GM18502 (cell line): Measurements from ENCODE around the gene VPS37B.
"Not testable (repeated sequence)": the region's sequence is repeated elsewhere in the genome, so short reads cannot be mapped to it uniquely, and the experiment has no call there.

ENCODE experiments used
- ATAC-seq: cut with Tn5 transposase; IDR thresholded peaks from one replicate; pipeline ENCODE4 v1.9.1; 2021; ENCODE audit warnings: mild to moderate bottlenecking; ENCODE audit not compliant: unreplicated experiment, poor library complexity

The VPS37B gene

DNA sequence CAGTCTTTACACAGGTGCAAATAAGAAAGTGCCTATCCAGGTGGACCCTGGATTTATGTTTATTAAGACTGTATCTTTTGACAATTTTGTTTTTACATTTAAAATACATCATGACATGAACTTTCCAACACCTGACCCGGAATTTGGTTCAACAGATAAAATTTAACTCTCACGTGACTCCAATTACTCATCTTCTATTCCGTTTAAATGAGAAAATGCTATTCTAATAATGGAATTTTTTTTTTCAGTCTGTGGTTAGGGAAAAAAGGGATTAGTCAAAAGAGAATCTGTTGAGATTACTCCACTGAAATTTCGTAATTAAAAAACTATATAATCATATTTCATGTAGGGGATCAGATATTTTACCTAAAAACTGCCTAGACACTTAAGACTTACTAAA, 11.1 kb downstream of the VPS37B start:
- ATAC-seq, result no peak

DNA sequence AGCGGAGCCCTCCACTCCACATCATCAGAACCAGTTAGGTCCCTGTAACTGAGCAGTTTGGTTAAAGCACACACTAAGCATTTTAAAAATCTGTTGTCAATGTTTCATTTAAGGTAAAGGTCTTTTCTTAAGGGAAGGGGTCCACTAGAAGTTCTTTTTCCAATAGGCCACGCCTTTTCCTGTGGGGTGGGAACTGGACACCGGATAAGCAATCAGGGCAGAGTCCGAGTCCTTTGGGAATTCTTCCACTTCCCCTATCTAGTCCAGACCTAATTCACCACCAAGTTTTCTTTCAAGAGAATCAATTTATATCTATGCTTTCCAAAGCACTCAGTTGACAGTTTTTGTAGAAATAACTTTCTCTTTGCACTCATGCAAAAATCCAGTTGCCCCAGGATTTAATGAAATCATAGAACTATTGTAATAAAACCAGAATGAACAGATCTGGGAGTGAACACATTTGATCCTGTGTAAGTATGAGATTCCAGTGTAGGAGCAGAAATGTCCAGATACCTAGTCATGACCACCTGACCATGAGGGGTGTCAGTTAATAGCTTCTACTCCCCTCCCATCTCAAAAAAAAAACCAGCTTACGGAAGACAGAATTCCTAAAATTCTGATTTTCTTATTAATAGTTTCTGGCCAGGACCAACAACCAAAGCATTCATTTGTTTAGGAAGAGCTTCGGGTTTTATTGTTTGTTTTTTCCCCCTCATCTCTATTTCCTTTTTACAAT, 11.7 kb downstream of the VPS37B start:
- no peak for ATAC-seq

GRCh38 chr12:122882908-122883558, 12.9 kb downstream of the VPS37B start:
- ATAC-seq, result no peak

- ATAC-seq, result no peak
Measured at GRCh38 chr12:122880668-122881067, 15.3 kb downstream of the VPS37B start.

- no peak for ATAC-seq
Measured at GRCh38 chr12:122880155-122880667, 15.7 kb downstream of the VPS37B start.

DNA sequence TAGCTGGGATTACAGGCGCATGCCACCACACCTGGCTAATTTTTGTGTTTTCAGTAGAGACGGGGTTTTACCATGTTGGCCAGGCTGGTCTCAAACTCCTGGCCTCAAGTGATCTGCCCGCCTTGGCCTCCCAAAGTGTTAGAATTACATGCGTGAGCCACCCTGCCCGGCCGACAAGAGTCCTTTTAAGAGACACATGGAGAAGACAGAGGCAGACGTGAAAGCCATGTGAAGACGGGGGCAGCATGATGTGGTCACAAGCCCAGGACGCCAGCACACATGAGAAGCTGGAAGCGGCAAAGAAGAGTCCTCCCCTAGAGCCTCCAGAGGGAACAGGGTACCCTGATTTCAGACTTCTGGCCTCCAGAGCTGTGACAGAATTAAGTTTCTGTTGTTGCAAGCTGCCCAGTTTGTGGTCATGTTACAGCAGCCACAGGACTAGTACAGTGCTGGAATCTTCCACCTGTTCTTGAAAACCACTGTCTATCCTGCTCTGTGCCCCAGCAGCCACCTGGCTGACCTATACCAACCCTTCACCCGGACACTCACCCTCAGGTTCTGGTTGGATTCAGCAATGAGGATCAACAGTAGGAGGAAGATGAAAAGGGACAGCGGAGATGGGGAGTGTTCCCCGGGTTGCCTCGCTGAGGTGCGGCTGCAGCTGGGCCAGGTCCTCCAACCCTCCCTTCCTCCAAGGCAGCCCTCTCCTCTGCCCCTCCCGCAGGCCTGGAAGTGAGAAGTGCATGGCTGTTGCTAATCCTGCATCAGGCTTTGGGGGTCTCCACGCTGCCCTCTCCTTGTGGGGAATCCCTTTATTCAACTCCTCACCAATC, 16.9 kb downstream of the VPS37B start:
- no peak for ATAC-seq

DNA sequence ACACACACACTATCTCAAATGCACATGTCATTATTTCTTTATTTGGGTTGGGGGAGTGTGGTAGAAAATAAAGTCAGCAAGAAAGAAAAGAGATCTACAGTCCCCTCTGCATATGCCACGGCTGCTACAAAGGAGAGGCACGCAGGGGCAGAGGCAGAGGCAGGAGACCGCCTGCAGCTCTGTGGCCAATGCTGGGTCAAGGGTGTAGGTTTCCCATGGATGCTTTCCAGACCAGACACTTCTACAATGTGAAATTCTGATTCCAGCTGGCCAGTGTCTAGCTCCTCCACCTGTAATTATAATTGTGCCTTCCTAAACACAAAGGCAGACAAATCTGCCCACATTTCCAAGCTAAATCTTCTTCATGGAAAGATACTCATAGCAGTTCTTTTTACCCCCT, 19.2 kb downstream of the VPS37B start:
- no peak for ATAC-seq

GRCh38 chr12:122876281-122876680, 19.6 kb downstream of the VPS37B start:
- ATAC-seq, result not testable (repeated sequence)

- peak; percentile 72 for ATAC-seq
Measured at GRCh38 chr12:122875590-122876220, 20.2 kb downstream of the VPS37B start.

- ATAC-seq, result no peak
Measured at GRCh38 chr12:122874081-122874480, 21.8 kb downstream of the VPS37B start.

- ATAC-seq, result no peak
Measured at GRCh38 chr12:122873540-122873939, 22.4 kb downstream of the VPS37B start.

GRCh38 chr12:122872815-122873361, 23.0 kb downstream of the VPS37B start:
- no peak for ATAC-seq

- ATAC-seq, result peak; percentile 43
Measured at GRCh38 chr12:122871851-122872780, 23.8 kb downstream of the VPS37B start.

DNA sequence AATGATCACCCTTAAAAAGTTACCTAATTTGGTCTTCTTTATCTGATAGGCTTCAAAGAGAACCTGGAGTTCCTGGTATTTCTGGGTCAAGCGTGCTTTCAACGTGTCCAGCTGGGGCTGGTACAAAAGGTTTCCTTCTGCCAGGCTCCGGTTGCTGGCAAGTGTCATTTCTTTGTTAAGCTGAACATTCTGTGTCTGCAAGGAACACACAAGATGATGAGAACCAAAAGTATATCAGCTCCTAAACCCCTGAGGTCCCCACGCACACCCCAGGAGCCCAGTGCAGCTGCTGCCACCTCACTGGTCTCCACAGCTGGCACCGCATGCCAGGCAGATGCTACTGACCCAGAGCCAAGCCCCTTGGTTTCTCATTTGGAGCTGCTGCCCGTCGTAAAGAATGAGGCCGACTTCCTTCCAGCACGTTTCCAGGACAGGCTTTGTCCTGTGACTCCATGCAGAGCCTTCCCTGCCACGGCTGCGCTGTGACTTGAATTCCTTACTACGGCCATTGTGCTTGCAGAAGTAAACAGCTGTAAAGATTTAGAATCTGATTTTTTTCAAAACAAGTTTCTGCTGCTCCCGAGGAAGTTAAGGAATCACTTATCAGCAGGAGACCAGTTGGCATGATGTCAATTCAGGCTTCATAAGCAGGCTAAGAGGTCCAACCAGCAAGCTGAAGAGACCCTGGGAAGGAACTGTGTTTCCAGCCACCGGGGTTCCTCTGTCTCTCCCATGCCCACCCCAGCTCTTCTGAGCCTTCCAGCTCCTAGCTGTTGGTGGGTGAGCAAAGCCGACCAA, 24.9 kb downstream of the VPS37B start:
- ATAC-seq, result no peak

DNA sequence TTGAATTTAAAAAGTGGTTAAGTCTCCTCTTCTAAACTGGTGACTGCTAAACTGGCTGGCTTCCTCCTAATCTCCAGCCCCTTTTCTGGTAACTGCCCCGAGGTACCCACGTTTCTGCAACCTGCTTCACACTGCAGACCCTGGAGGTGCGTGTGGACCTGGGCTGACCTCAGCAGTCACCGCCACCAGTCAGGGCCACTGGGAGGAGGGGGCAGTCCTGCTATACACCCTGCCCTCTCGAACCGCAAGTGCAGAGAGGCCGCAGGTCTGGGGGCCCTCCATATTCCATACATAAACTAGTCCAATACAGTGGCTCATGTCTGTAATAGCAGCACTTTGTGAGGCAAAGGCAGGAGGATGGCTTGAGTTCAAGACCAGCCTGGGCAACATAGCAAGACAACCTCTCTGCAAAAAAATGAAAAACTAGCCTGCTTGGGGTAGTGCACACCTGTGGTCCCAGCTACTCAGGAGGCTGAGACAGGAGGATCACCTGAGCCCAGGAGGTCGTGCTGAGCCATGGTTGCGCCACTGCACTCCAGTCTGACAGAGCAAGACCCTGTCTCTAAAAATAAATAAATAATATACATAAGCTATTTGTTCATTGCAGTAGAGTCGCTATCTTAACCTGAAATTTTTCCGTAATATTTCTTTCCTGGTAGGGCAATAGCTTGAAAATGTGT, 25.6 kb downstream of the VPS37B start:
- no peak for ATAC-seq

GRCh38 chr12:122869207-122869973, 26.5 kb downstream of the VPS37B start:
- no peak for ATAC-seq
